Body of pancreas (tissue), 4 donors: ENCODE measurements around the gene RAB11FIP5. TPM values are rescaled to one million over a fixed set of nuclear protein-coding genes. Genes with fewer than 3 reads are reported as not detected.

Source experiments
- ATAC-seq: fragments of 150-250 bp; one replicate; pipeline ENCODE4 v1.9.1; 2016
- DNase-seq, 4 donors: peaks; one replicate each; pipeline ENCODE4 v3.0.0-alpha.2; 2019
- H3K27ac ChIP-seq, 4 donors: fragments of 200-600 bp; sonication (generic); 1 replicate in 3 of 4; 2 replicates in 1 of 4; pipeline versions ENCODE4 v1.5.1 to v1.6.1; 2016 to 2019; ENCODE audit warnings: mild to moderate bottlenecking in 1 of 4, mixed read lengths in 1 of 4, moderate library complexity in 1 of 4
- H3K27me3 ChIP-seq, 2 donors: fragments of 200-600 bp; sonication (generic); one replicate each; pipeline ENCODE4 v1.6.0; 2016; ENCODE audit warnings: mild to moderate bottlenecking in 1 of 2
- H3K36me3 ChIP-seq, 2 donors: fragments of 200-600 bp; sonication (generic); replicated peaks in 1 of 2; 2 replicates each; pipeline ENCODE4 v1.5.1; 2016; ENCODE audit warnings: low read depth in 2 of 2; ENCODE audit not compliant: insufficient read depth in 1 of 2
- H3K4me1 ChIP-seq: fragments of 200-600 bp; sonication (generic); one replicate; pipeline ENCODE4 v1.6.0; 2016
- H3K4me3 ChIP-seq, 2 donors: fragments of 200-600 bp; sonication (generic); 1 replicate in 1 of 2; 2 replicates in 1 of 2; pipeline ENCODE4 v1.5.1; 2016 to 2019
- H3K9me3 ChIP-seq, 3 donors: fragments of 200-600 bp; sonication (generic); 1 replicate in 2 of 3; 2 replicates in 1 of 3; pipeline ENCODE4 v1.5.1; 2016
- CTCF ChIP-seq, 7 experiments: fragments of 450-650 bp in 4 of 7; fragments of 200-600 bp in 3 of 7; sonication (generic) in 3 of 7; IDR thresholded peaks; one replicate each; pipeline ENCODE4 v1.5.1; 2016 to 2019; ENCODE audit warnings: antibody characterized with exemption in 7 of 7
- POLR2A ChIP-seq, 3 donors: fragments of 450-650 bp; IDR thresholded peaks; one replicate each; pipeline ENCODE4 v1.6.1; 2016; ENCODE audit warnings: antibody characterized with exemption in 3 of 3, mild to moderate bottlenecking in 2 of 3
- WGBS, 2 donors: methylation state at CpG; one replicate each; pipeline ENCODE4 v1.1.5; 2017; 5-methylcytosine and 5-hydroxymethylcytosine counted together
- intact Hi-C: fragments of 100-400 bp; cut with DNase I; formaldehyde crosslinking; loops from one replicate; pipeline ENCODE4 v1.15.1; 2023
- total RNA-seq, 2 donors: library from RNA; depleted of rRNA; stranded (reverse); fragments of >200 nt; gene quantifications; one replicate each; pipeline ENCODE4 v1.1.0, GENCODE V29; 2016

Gene RAB11FIP5
- total RNA-seq, 2 donors from 2014 or later, result 19.2 to 39.6 TPM

- peaks cover 32% of the 10 kb centered on the region for H3K4me1 ChIP-seq
- no peaks in the 10 kb centered on the region for H3K36me3 ChIP-seq
- H3K27ac ChIP-seq, result no peak overlapping the region
- intact Hi-C loops, result no loop called here
- no peak for ATAC-seq
- DNase-seq, result no peak
- H3K4me3 ChIP-seq, result no peak overlapping the region
- H3K27me3 ChIP-seq, result no peaks in the 10 kb centered on the region
- H3K9me3 ChIP-seq, result no peaks in the 10 kb centered on the region
- TF ChIP-seq CTCF (IDR thresholded peaks at IDR 0.05) (no peak), POLR2A (IDR thresholded peaks at IDR 0.05) (no peak)
- WGBS, 2 donors, result 100% methylated on average over 1 to 2 of the region's 2 CpGs
These were observed 7.2 kb downstream of the RAB11FIP5 start for GRCh38 chr2:73105511-73105971.

- Histone ChIP-seq H3K4me3 (no peak overlapping the region), H3K36me3 (no peaks in the 10 kb centered on the region), H3K27ac (no peak overlapping the region), H3K9me3 (no peaks in the 10 kb centered on the region), H3K4me1 (peaks cover 26% of the 10 kb centered on the region), H3K27me3 (no peaks in the 10 kb centered on the region)
- no peak for ATAC-seq
- no peak for DNase-seq
- no peak for TF ChIP-seq POLR2A (IDR thresholded peaks at IDR 0.05)
- no peak for TF ChIP-seq CTCF (IDR thresholded peaks at IDR 0.05)
- WGBS, 2 donors, result 92 to 93% methylated on average over 3 of the region's 3 CpGs
- intact Hi-C loops, result no loop called here
These were observed 7.8 kb downstream of the RAB11FIP5 start for GRCh38 chr2:73104933-73105332.

GRCh38 chr2:73103018-73103542 lies 9.7 kb downstream of the RAB11FIP5 start:
- TF ChIP-seq CTCF (IDR thresholded peaks at IDR 0.05) (no peak), POLR2A (IDR thresholded peaks at IDR 0.05) (no peak)
- H3K4me1 ChIP-seq, result peaks cover 16% of the 10 kb centered on the region
- DNase-seq (no peak), ATAC-seq (no peak)
- 84 to 89% methylated on average over 2 of the region's 2 CpGs for WGBS, 2 donors
- intact Hi-C loops, result no loop called here
- no peaks in the 10 kb centered on the region for H3K36me3 ChIP-seq
- no peak overlapping the region for H3K27ac ChIP-seq
- no peaks in the 10 kb centered on the region for H3K9me3 ChIP-seq
- no peak overlapping the region for H3K4me3 ChIP-seq
- H3K27me3 ChIP-seq, result no peaks in the 10 kb centered on the region

GRCh38 chr2:73101626-73102256 lies 11.0 kb downstream of the RAB11FIP5 start:
- TF ChIP-seq POLR2A (IDR thresholded peaks at IDR 0.05) (no peak), CTCF (IDR thresholded peaks at IDR 0.05) (no peak)
- Histone ChIP-seq H3K36me3 (no peaks in the 10 kb centered on the region), H3K27me3 (no peaks in the 10 kb centered on the region), H3K4me3 (no peak overlapping the region), H3K4me1 (peaks cover 5% of the 10 kb centered on the region), H3K27ac (no peak overlapping the region), H3K9me3 (no peaks in the 10 kb centered on the region)
- WGBS, 2 donors, result 83 to 85% methylated on average over 9 to 12 of the region's 12 CpGs
- ATAC-seq (no peak), DNase-seq (no peak)
- intact Hi-C loops, result no loop called here

GRCh38 chr2:73100956-73101355 lies 11.8 kb downstream of the RAB11FIP5 start:
- Histone ChIP-seq H3K36me3 (no peaks in the 10 kb centered on the region), H3K27ac (no peak overlapping the region), H3K27me3 (no peaks in the 10 kb centered on the region), H3K4me3 (no peak overlapping the region), H3K4me1 (peaks cover 5% of the 10 kb centered on the region), H3K9me3 (no peaks in the 10 kb centered on the region)
- intact Hi-C loops, result no loop called here
- TF ChIP-seq CTCF (IDR thresholded peaks at IDR 0.05), result no peak
- TF ChIP-seq POLR2A (IDR thresholded peaks at IDR 0.05), result no peak
- 82 to 89% methylated on average over 4 of the region's 4 CpGs for WGBS, 2 donors
- no peak for DNase-seq
- ATAC-seq, result no peak
